Measurements from ENCODE around the gene SMAP1. TPM values are rescaled to one million over a fixed set of nuclear protein-coding genes. Genes with fewer than 3 reads are reported as not detected.

The SMAP1 gene
- total RNA-seq, 1 experiment from 2014 or later = 3.5 TPM

- TF ChIP-seq, protein P1, sequence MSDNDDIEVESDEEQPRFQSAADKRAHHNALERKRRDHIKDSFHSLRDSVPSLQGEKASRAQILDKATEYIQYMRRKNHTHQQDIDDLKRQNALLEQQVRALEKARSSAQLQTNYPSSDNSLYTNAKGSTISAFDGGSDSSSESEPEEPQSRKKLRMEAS (IDR thresholded peaks at IDR 0.05) = no peak
- TF ChIP-seq CEBPB (IDR thresholded peaks at IDR 0.05; ENCODE audit: low read depth) (no peak), EGR1 (IDR thresholded peaks at IDR 0.05; ENCODE audit: low read depth) (no peak), EZH2phosphoT487 (IDR thresholded peaks at IDR 0.05; ENCODE audit: borderline replicate concordance) (no peak), FOSL1 (IDR thresholded peaks at IDR 0.05; ENCODE audit: low read depth) (no peak), RAD21 (IDR thresholded peaks at IDR 0.05; ENCODE audit: low read depth) (no peak)
Observed at GRCh38 chr6:70622461-70622860, 45.2 kb upstream of the SMAP1 start (continued).

DNA sequence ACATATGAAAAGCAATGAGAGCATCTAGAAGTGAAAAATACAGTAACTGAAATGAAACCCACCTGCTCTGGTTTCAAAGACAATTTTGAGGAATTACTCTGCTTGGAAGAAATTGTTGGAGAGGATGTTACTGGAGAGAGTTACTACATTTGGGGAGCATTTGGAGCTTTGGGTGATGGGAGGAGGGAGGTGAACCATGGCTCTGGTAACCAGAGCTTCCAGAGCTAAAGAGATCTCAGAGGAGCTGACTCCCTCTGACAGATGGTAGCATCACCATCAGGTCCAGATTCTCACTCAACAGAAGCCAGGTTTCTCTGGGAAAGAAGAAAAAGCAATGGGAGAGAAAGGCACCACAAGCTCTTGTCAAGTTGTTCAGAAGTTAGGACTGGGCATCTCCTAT is 42.2 kb upstream of the SMAP1 start:
- POLR2A ChIA-PET = no interaction called here

More for the DNA sequence above, 42.2 kb upstream of the SMAP1 start:
- Histone ChIP-seq H3K9me2 (ENCODE audit: insufficient read depth) (no peaks in the 10 kb centered on the region), H3K36me3 (ENCODE audit: control insufficient read depth in 1 of 2, insufficient read depth in 2 of 2, low read length in 2 of 2) (no peaks in the 10 kb centered on the region), H3K4me1 (ENCODE audit: control insufficient read depth in 1 of 2, insufficient read depth in 2 of 2, low read length in 2 of 2) (no peaks in the 10 kb centered on the region), H3K27me3 (ENCODE audit: insufficient read depth, low read length) (0 out of 2 replicates have a peak, but pooled peaks cover 3% of the 10 kb centered on the region), H3K9ac (ENCODE audit: low read length) (no peak overlapping the region), H4K20me1 (ENCODE audit: insufficient read depth) (no peaks in the 10 kb centered on the region), H3K4me2 (ENCODE audit: low read length) (no peak overlapping the region), H3K27ac (ENCODE audit: low read depth, low read length) (no peak overlapping the region), H3K4me3 (replicated peaks in 1 of 2; ENCODE audit: low read depth in 1 of 2, low read length in 2 of 2) (no peak overlapping the region), H2AFZ (ENCODE audit: low read depth, low read length, poor library complexity, severe bottlenecking) (no peak overlapping the region), H3K9me3 (ENCODE audit: control insufficient read depth in 1 of 2, insufficient read depth in 1 of 2, low read depth in 1 of 2, low read length in 2 of 2) (no peaks in the 10 kb centered on the region), H3K79me2 (ENCODE audit: insufficient read depth, low read length) (no peaks in the 10 kb centered on the region)
- TF ChIP-seq REST (IDR thresholded peaks at IDR 0.05; ENCODE audit: low read depth) (no peak), RAD21 (IDR thresholded peaks at IDR 0.05; ENCODE audit: low read depth) (no peak), ELF1 (IDR thresholded peaks at IDR 0.05; ENCODE audit: borderline replicate concordance, low read depth) (no peak), SIN3A (IDR thresholded peaks at IDR 0.05; ENCODE audit: low read depth) (no peak), EZH2 (IDR thresholded peaks at IDR 0.05) (no peak), POLR2A (IDR thresholded peaks at IDR 0.05; ENCODE audit: borderline replicate concordance, extremely low read depth, insufficient read depth, insufficient read length) (no peak), ZNF274 (IDR thresholded peaks at IDR 0.05; ENCODE audit: low read depth, low read length) (no peak)
- TF ChIP-seq, protein P2, sequence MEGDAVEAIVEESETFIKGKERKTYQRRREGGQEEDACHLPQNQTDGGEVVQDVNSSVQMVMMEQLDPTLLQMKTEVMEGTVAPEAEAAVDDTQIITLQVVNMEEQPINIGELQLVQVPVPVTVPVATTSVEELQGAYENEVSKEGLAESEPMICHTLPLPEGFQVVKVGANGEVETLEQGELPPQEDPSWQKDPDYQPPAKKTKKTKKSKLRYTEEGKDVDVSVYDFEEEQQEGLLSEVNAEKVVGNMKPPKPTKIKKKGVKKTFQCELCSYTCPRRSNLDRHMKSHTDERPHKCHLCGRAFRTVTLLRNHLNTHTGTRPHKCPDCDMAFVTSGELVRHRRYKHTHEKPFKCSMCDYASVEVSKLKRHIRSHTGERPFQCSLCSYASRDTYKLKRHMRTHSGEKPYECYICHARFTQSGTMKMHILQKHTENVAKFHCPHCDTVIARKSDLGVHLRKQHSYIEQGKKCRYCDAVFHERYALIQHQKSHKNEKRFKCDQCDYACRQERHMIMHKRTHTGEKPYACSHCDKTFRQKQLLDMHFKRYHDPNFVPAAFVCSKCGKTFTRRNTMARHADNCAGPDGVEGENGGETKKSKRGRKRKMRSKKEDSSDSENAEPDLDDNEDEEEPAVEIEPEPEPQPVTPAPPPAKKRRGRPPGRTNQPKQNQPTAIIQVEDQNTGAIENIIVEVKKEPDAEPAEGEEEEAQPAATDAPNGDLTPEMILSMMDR (IDR thresholded peaks at IDR 0.05 in 2 of 3, conservative IDR thresholded peaks at IDR 0.05 in 1 of 3; ENCODE audit: borderline replicate concordance in 1 of 3, insufficient read depth in 1 of 3, low read depth in 2 of 3, low read length in 2 of 3) = no peak
- TF ChIP-seq, protein P3, sequence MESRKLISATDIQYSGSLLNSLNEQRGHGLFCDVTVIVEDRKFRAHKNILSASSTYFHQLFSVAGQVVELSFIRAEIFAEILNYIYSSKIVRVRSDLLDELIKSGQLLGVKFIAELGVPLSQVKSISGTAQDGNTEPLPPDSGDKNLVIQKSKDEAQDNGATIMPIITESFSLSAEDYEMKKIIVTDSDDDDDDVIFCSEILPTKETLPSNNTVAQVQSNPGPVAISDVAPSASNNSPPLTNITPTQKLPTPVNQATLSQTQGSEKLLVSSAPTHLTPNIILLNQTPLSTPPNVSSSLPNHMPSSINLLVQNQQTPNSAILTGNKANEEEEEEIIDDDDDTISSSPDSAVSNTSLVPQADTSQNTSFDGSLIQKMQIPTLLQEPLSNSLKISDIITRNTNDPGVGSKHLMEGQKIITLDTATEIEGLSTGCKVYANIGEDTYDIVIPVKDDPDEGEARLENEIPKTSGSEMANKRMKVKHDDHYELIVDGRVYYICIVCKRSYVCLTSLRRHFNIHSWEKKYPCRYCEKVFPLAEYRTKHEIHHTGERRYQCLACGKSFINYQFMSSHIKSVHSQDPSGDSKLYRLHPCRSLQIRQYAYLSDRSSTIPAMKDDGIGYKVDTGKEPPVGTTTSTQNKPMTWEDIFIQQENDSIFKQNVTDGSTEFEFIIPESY (IDR thresholded peaks at IDR 0.05; ENCODE audit: extremely low read depth, insufficient replicate concordance, low read length) = no peak
- no TSS peak for BruUV-seq (replicated peaks)
- RAD21 ChIA-PET (ENCODE audit: low non-redundant PET in 1 of 2, low total read pairs in 2 of 2, uncharacterized antibody in 2 of 2, unreplicated experiment in 2 of 2) = no interaction called here
- ATAC-seq (no peak), DNase-seq (ENCODE audit: low read depth, low spot score) (no peak)
- CTCF ChIA-PET = no interaction called here
- intact Hi-C loops (cut with micrococcal nuclease) = no loop called here
